Sigmoid colon (tissue), 4 donors: Measurements from ENCODE around the gene POSTN.

Experiments used
- EP300 ChIP-seq, 4 donors: sonication (generic); formaldehyde crosslinking; IDR thresholded peaks; one replicate each; pipeline ENCODE4 v1.6.1; 2017; ENCODE audit warnings: antibody characterized with exemption in 4 of 4
- POLR2A ChIP-seq, 2 donors: fragments of 450-650 bp; IDR thresholded peaks; one replicate each; pipeline ENCODE4 v1.6.1; 2016; ENCODE audit warnings: antibody characterized with exemption in 2 of 2, mild to moderate bottlenecking in 2 of 2, moderate library complexity in 2 of 2
- POLR2AphosphoS5 ChIP-seq, 4 donors: sonication (generic); formaldehyde crosslinking; IDR thresholded peaks; one replicate each; pipeline ENCODE4 v1.6.1; 2017; ENCODE audit warnings: antibody characterized with exemption in 4 of 4
- TF ChIP-seq, protein P1 (sequence below), 4 experiments: fragments of 450-650 bp in 3 of 4; fragments of 200-600 bp in 1 of 4; IDR thresholded peaks; one replicate each; pipeline ENCODE4 v1.5.1; 2016 to 2019; ENCODE audit warnings: antibody characterized with exemption in 4 of 4, mild to moderate bottlenecking in 3 of 4, moderate library complexity in 2 of 4

DNA sequence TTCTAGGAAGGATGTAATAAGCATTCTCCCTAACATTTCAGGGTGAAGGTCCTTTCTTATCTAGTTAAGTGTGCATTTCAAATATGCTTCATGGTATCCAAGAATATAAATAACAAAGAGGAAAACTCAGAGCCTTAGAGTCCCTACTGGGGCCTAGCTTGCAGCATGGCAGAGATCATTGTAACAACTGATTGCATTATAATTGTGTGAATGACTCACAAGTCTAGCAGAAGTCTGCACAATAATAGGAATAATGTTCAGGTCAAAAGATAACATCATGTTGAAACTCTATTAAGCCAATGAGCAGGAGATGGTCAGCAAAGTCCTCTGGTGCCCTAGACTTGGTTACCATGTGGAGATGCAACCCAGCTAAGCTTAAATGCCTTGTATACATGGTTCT, 3.4 kb downstream of the POSTN start:
- TF ChIP-seq, protein P1, sequence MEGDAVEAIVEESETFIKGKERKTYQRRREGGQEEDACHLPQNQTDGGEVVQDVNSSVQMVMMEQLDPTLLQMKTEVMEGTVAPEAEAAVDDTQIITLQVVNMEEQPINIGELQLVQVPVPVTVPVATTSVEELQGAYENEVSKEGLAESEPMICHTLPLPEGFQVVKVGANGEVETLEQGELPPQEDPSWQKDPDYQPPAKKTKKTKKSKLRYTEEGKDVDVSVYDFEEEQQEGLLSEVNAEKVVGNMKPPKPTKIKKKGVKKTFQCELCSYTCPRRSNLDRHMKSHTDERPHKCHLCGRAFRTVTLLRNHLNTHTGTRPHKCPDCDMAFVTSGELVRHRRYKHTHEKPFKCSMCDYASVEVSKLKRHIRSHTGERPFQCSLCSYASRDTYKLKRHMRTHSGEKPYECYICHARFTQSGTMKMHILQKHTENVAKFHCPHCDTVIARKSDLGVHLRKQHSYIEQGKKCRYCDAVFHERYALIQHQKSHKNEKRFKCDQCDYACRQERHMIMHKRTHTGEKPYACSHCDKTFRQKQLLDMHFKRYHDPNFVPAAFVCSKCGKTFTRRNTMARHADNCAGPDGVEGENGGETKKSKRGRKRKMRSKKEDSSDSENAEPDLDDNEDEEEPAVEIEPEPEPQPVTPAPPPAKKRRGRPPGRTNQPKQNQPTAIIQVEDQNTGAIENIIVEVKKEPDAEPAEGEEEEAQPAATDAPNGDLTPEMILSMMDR (IDR thresholded peaks at IDR 0.05), result no peak
- TF ChIP-seq POLR2A (IDR thresholded peaks at IDR 0.05), result no peak
- TF ChIP-seq POLR2AphosphoS5 (IDR thresholded peaks at IDR 0.05), result no peak
- TF ChIP-seq EP300 (IDR thresholded peaks at IDR 0.05), result no peak
